ENCODE data around the gene OSBP2.

OSBP2 gene

GRCh38 chr22:30816413-30816812, 121.7 kb downstream of the OSBP2 start:
- DNase-seq = no peak

GRCh38 chr22:30821381-30821780, 126.7 kb downstream of the OSBP2 start:
- no peak for DNase-seq

- DNase-seq = no peak
These were observed 127.2 kb downstream of the OSBP2 start for GRCh38 chr22:30821863-30822215.

GRCh38 chr22:30822216-30823014, 127.7 kb downstream of the OSBP2 start:
- no peak for DNase-seq

GRCh38 chr22:30823015-30823370, 128.3 kb downstream of the OSBP2 start:
- DNase-seq = no peak

- DNase-seq = no peak
These were observed 129.4 kb downstream of the OSBP2 start for GRCh38 chr22:30824096-30824495.

- DNase-seq = no peak
These were observed 130.0 kb downstream of the OSBP2 start for GRCh38 chr22:30824711-30825110.

- no peak for DNase-seq
These were observed 131.2 kb downstream of the OSBP2 start for GRCh38 chr22:30825711-30826505.

- DNase-seq = no peak
These were observed 132.1 kb downstream of the OSBP2 start for GRCh38 chr22:30826670-30827355.

- DNase-seq = no peak
These were observed 133.0 kb downstream of the OSBP2 start for GRCh38 chr22:30827646-30828045.

- DNase-seq = no peak
These were observed 133.8 kb downstream of the OSBP2 start for GRCh38 chr22:30828187-30829155.

- DNase-seq = no peak
These were observed 135.4 kb downstream of the OSBP2 start for GRCh38 chr22:30829901-30830550.

GRCh38 chr22:30830907-30831306, 136.2 kb downstream of the OSBP2 start:
- DNase-seq = no peak

- no peak for DNase-seq
These were observed 137.8 kb downstream of the OSBP2 start for GRCh38 chr22:30832407-30832987.

- DNase-seq = no peak
These were observed 138.6 kb downstream of the OSBP2 start for GRCh38 chr22:30833322-30833721.

GRCh38 chr22:30837531-30837930, 142.9 kb downstream of the OSBP2 start:
- DNase-seq = no peak

- DNase-seq = no peak
These were observed 143.4 kb downstream of the OSBP2 start for GRCh38 chr22:30838111-30838510.

- DNase-seq = no peak
These were observed 146.6 kb downstream of the OSBP2 start for GRCh38 chr22:30841273-30841672.

GRCh38 chr22:30843245-30843644, 148.6 kb downstream of the OSBP2 start:
- no peak for DNase-seq

- no peak for DNase-seq
These were observed 152.9 kb downstream of the OSBP2 start for GRCh38 chr22:30847583-30847982.

GRCh38 chr22:30855266-30855665, 160.6 kb downstream of the OSBP2 start:
- DNase-seq = no peak
